ENCODE measurements around the gene MPST. TPM values are rescaled to one million over a fixed set of nuclear protein-coding genes. Genes with fewer than 3 reads are reported as not detected.

Gene MPST
- total and polyA plus RNA-seq, 7 experiments from 2014 or later = 0.51 to 22.3 (median 1.1) TPM

DNA sequence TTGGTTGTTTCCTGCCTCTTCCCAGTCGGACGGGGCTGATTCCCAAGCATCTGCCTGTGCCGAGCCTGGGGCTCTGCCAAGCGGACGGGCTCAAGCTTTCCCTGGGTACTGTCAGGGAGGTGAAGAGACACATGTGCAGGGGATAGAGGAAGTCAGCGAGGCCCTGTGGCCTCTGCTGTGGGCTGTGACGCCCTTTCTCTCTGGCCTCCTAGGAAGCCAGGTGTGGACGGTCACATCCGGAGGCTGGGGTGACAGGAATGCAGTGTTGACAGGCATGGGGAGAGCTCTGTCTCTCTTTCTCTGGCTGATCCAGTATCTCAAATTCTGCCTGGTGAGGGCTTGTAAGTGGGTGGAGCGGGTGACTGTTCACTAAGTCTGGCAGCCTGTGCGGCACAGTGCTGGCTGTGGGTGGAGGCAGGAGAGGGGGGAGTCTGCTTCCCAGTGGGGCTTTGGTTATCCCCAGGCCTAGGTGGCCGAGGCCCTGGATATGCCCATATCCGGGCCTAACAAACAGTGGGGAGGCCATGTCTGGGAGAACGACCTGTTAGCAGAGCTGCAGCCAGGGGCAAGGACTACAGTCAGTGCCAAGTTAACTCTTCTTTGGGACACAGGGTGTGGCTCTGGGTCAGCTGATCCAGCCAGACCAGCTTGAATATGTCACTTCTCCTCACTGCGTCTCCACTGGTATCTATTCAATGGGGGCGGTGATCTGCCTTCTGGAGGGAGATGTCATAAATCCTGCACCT lies 33.9 kb downstream of the MPST start:
- H3K4me1 Mint-ChIP-seq = peaks cover 5 to 18% (median 14%) of the 10 kb centered on the region in 7 donors
- CTCF ChIA-PET = interaction anchor here (0.6 kb wide), 1 partner anchor 46 kb away, joined by 3 read pairs; no protein-coding TSS in a partner anchor
- H3K27ac ChIP-seq (ENCODE audit: low read depth, low read length) = no peak overlapping the region
- no peak overlapping the region for H3K27ac Mint-ChIP-seq
- POLR2A ChIA-PET = no interaction called here
- peak overlapping the region in 6 of 10 donors; percentile 22 to 94 (median 82) for H3K4me3 Mint-ChIP-seq
- H3K36me3 Mint-ChIP-seq = peaks cover 0 to 26% (median 0%) of the 10 kb centered on the region in 5 donors
- DNase-seq (no peak), ATAC-seq (no peak)
- intact Hi-C loops (cut with micrococcal nuclease) = no loop called here
- no peak overlapping the region for H3K4me3 ChIP-seq (ENCODE audit: low read length)
- no peaks in the 10 kb centered on the region for H3K27me3 ChIP-seq (ENCODE audit: control insufficient read depth in 2 of 2, insufficient read depth in 2 of 2, low read length in 2 of 2)
- H3K27me3 Mint-ChIP-seq = no peaks in the 10 kb centered on the region
- H3K36me3 ChIP-seq (ENCODE audit: control insufficient read depth in 2 of 3, insufficient read depth in 3 of 3, low read length in 3 of 3) = peaks cover 0 to 40% (median 3%) of the 10 kb centered on the region in 3 experiments
- no peaks in the 10 kb centered on the region for H3K9me3 ChIP-seq (ENCODE audit: control insufficient read depth in 2 of 3, low read length in 3 of 3)
- H3K9me3 Mint-ChIP-seq = no peaks in the 10 kb centered on the region
- peaks cover 0 to 7% of the 10 kb centered on the region in 2 donors for H3K4me1 ChIP-seq (ENCODE audit: control insufficient read depth in 2 of 2, insufficient read depth in 2 of 2, low read length in 2 of 2)

DNA sequence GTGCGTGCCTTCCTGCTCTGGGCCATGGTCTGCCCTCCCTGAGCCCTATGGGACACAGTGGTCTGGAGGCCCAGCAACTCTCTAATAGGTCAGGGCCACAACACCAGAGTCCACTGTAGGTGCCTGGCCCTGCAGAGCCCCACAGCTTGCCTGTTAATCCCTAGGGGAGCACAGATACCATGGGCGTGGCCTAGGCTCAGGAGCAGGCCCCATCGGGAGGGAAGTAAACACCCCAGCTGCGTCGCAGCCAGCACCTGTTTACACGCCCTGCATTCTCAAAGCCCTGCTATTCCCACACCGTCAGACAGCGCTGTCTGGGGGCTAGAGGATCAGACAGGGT lies 34.5 kb downstream of the MPST start:
- Mint-ChIP-seq H3K4me1 (peaks cover 5 to 18% (median 14%) of the 10 kb centered on the region in 7 donors), H3K4me3 (peak overlapping the region in 4 of 10 donors; percentile 22 to 58 (median 29)), H3K27me3 (no peaks in the 10 kb centered on the region), H3K27ac (no peak overlapping the region), H3K36me3 (peaks cover 0 to 26% (median 0%) of the 10 kb centered on the region in 5 donors), H3K9me3 (no peaks in the 10 kb centered on the region)
- ChIA-PET POLR2A (interaction anchor here (0.6 kb wide), 1 partner anchor 96 kb away, joined by 3 read pairs; the partner anchor contains the start of gene IL2RB), CTCF (interaction anchor here (0.6 kb wide), 1 partner anchor 46 kb away, joined by 3 read pairs; no protein-coding TSS in a partner anchor)
- Histone ChIP-seq H3K4me3 (ENCODE audit: low read length) (no peak overlapping the region), H3K36me3 (ENCODE audit: control insufficient read depth in 2 of 3, insufficient read depth in 3 of 3, low read length in 3 of 3) (peaks cover 0 to 46% (median 3%) of the 10 kb centered on the region in 3 experiments), H3K9me3 (ENCODE audit: control insufficient read depth in 2 of 3, low read length in 3 of 3) (no peaks in the 10 kb centered on the region), H3K27me3 (ENCODE audit: control insufficient read depth in 2 of 2, insufficient read depth in 2 of 2, low read length in 2 of 2) (no peaks in the 10 kb centered on the region), H3K4me1 (ENCODE audit: control insufficient read depth in 2 of 2, insufficient read depth in 2 of 2, low read length in 2 of 2) (peaks cover 0 to 7% of the 10 kb centered on the region in 2 donors), H3K27ac (ENCODE audit: low read depth, low read length) (no peak overlapping the region)
- intact Hi-C loops (cut with micrococcal nuclease) = no loop called here
- DNase-seq (no peak), ATAC-seq (no peak)

DNA sequence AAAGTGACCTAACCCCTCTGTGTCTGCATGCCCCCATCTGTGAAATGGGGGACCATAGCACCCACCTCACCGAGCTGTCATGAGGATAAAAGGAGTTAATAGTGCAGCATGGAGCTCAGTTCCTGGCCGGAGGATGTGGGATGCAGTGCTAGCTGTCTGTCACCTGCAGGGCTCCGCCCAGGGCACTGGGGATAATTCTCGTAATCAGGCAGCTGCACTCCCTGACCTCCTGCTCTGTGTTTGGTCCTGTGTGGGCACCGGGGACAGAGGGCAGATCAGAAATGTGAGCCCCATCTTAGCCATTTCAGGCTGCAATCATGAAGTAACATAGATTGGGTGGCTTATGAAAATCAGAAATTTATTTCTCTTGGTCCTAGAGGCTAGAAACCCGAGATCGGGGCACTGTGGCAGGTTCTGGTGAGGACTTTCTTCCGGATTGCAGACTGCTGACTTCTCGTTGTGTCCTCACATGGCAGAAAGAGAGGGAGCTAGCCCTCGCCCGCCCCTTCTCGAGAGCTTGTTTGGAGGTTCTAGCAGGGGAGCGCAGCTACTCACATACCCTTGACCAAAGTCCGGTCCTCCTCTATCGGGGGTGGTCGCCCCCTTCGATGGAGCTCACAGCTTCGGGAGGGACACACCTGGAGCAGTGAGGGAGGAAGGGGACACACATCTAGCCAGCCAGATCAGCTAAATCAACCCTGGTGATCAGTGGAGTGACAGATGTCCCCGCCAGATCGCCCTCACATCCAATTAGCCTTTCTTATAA lies 35.2 kb downstream of the MPST start:
- Mint-ChIP-seq H3K9me3 (no peaks in the 10 kb centered on the region), H3K27me3 (no peaks in the 10 kb centered on the region), H3K36me3 (peaks cover 0 to 26% (median 0%) of the 10 kb centered on the region in 5 donors), H3K4me1 (peaks cover 5 to 18% (median 14%) of the 10 kb centered on the region in 7 donors), H3K4me3 (peak overlapping the region in 1 of 10 donors; percentile 63), H3K27ac (no peak overlapping the region)
- ChIA-PET CTCF (no interaction called here), POLR2A (interaction anchor here (0.6 kb wide), 1 partner anchor 95 kb away, joined by 3 read pairs; the partner anchor contains the start of gene IL2RB)
- H3K4me3 ChIP-seq (ENCODE audit: low read length) = no peak overlapping the region
- intact Hi-C loops (cut with micrococcal nuclease) = no loop called here
- H3K4me1 ChIP-seq (ENCODE audit: control insufficient read depth in 2 of 2, insufficient read depth in 2 of 2, low read length in 2 of 2) = peaks cover 0 to 7% of the 10 kb centered on the region in 2 donors
- ATAC-seq (no peak), DNase-seq (no peak)
- no peaks in the 10 kb centered on the region for H3K27me3 ChIP-seq (ENCODE audit: control insufficient read depth in 2 of 2, insufficient read depth in 2 of 2, low read length in 2 of 2)
- peaks cover 0 to 53% (median 3%) of the 10 kb centered on the region in 3 experiments for H3K36me3 ChIP-seq (ENCODE audit: control insufficient read depth in 2 of 3, insufficient read depth in 3 of 3, low read length in 3 of 3)
- no peaks in the 10 kb centered on the region for H3K9me3 ChIP-seq (ENCODE audit: control insufficient read depth in 2 of 3, low read length in 3 of 3)
- no peak overlapping the region for H3K27ac ChIP-seq (ENCODE audit: low read depth, low read length)

DNA sequence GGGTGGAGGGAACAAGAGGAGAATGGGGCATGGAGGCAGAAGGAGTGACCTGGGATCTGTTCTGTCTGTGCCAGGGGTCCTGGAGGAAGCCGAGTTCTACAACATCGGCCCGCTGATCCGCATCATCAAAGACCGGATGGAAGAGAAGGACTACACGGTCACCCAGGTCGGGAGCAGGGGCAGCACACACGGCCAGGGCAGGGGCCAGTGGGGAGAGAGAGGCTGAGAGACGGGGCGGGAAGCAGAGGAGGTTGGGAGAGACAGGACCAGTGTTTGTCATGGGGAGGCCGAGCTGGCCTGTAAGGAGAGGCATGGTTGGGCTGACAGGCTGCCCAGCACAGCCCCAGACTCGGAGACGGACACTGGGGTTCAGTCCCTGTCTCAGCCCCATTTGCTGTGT lies 36.7 kb downstream of the MPST start:
- H3K36me3 Mint-ChIP-seq = peaks cover 0 to 26% (median 0%) of the 10 kb centered on the region in 5 donors
- DNase-seq = no peak
- CTCF ChIA-PET = no interaction called here

DNA sequence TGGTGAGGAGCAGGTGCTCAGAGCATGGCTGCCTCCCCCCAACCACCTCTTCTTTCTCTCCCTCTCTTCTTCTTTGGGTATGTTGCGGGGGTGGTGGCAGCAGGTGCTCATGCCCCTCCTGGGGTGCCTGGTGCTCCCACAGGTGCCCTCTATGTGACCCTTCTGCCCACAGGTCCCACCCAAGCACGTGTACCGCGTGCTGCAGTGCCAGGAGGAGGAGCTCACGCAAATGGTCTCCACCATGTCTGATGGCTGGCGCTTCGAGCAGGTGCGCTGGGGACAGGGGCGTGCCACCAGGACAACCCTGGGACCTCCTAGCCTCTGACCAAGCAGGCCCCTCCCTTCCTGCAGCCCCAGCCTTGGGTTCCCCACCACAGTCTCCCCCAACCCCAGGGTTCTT lies 37.7 kb downstream of the MPST start:
- H3K36me3 ChIP-seq (ENCODE audit: control insufficient read depth in 2 of 3, insufficient read depth in 3 of 3, low read length in 3 of 3) = peaks cover 0 to 69% (median 3%) of the 10 kb centered on the region in 3 experiments
- peaks cover 0 to 6% of the 10 kb centered on the region in 2 donors for H3K4me1 ChIP-seq (ENCODE audit: control insufficient read depth in 2 of 2, insufficient read depth in 2 of 2, low read length in 2 of 2)
- no peak overlapping the region for H3K4me3 ChIP-seq (ENCODE audit: low read length)
- Mint-ChIP-seq H3K36me3 (peaks cover 0 to 26% (median 0%) of the 10 kb centered on the region in 5 donors), H3K27ac (no peak overlapping the region), H3K9me3 (no peaks in the 10 kb centered on the region), H3K27me3 (no peaks in the 10 kb centered on the region), H3K4me1 (peaks cover 4 to 24% (median 9%) of the 10 kb centered on the region in 7 donors), H3K4me3 (no peak overlapping the region)
- DNase-seq = no peak
- no peaks in the 10 kb centered on the region for H3K9me3 ChIP-seq (ENCODE audit: control insufficient read depth in 2 of 3, low read length in 3 of 3)
- no peak for ATAC-seq
- no peaks in the 10 kb centered on the region for H3K27me3 ChIP-seq (ENCODE audit: control insufficient read depth in 2 of 2, insufficient read depth in 2 of 2, low read length in 2 of 2)
- no peak overlapping the region for H3K27ac ChIP-seq (ENCODE audit: low read depth, low read length)
- CTCF ChIA-PET = no interaction called here
- intact Hi-C loops (cut with micrococcal nuclease) = no loop called here
- POLR2A ChIA-PET = no interaction called here

More for the DNA sequence above, 36.7 kb downstream of the MPST start:
- Histone ChIP-seq H3K27ac (ENCODE audit: low read depth, low read length) (no peak overlapping the region), H3K4me1 (ENCODE audit: control insufficient read depth in 2 of 2, insufficient read depth in 2 of 2, low read length in 2 of 2) (peaks cover 0 to 7% of the 10 kb centered on the region in 2 donors), H3K27me3 (ENCODE audit: control insufficient read depth in 2 of 2, insufficient read depth in 2 of 2, low read length in 2 of 2) (no peaks in the 10 kb centered on the region), H3K36me3 (ENCODE audit: control insufficient read depth in 2 of 3, insufficient read depth in 3 of 3, low read length in 3 of 3) (peaks cover 0 to 68% (median 3%) of the 10 kb centered on the region in 3 experiments), H3K9me3 (ENCODE audit: control insufficient read depth in 2 of 3, low read length in 3 of 3) (no peaks in the 10 kb centered on the region), H3K4me3 (ENCODE audit: low read length) (no peak overlapping the region)
- H3K27me3 Mint-ChIP-seq = no peaks in the 10 kb centered on the region
- ATAC-seq = no peak
- H3K9me3 Mint-ChIP-seq = no peaks in the 10 kb centered on the region
- POLR2A ChIA-PET = no interaction called here
- H3K4me1 Mint-ChIP-seq = peaks cover 5 to 26% (median 10%) of the 10 kb centered on the region in 7 donors
- no peak overlapping the region for H3K27ac Mint-ChIP-seq
- intact Hi-C loops (cut with micrococcal nuclease) = no loop called here
- H3K4me3 Mint-ChIP-seq = no peak overlapping the region

DNA sequence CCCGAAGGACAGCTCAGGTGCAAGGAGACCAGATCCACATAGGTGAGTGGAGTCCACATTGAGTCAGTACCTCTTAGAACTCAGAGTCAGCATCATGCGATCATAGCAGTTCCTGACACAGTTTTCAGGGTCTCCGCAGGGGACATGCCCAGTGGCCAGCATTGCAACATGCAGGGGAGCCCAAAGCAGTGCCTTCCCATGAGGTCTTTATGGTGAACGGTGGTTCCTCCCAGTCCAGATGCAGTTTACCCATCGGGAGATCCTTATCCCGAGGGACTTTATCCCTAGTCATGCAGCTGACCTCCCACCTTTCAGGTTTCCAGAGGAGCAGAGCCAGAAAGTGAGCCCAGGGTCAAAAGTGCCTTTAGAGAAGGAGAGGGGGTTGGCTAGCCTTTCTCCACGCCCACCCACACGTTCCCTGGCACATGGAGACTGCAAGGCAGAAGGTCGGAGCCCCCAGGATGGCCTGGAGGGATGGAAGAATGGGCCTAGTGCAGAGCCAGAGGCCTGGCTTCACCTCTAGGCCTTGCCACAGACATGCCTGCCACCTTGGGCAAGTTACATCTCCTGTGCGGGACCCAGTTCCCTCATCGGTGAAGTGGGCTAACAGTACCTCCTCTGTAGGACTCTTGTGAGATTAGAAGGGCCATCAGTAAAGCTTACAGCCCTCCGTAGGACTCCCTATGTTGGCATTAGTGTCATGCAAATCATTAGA lies 38.4 kb downstream of the MPST start:
- Histone ChIP-seq H3K27ac (ENCODE audit: low read depth, low read length) (no peak overlapping the region), H3K27me3 (ENCODE audit: control insufficient read depth in 2 of 2, insufficient read depth in 2 of 2, low read length in 2 of 2) (no peaks in the 10 kb centered on the region), H3K4me1 (ENCODE audit: control insufficient read depth in 2 of 2, insufficient read depth in 2 of 2, low read length in 2 of 2) (no peaks in the 10 kb centered on the region), H3K36me3 (ENCODE audit: control insufficient read depth in 2 of 3, insufficient read depth in 3 of 3, low read length in 3 of 3) (peaks cover 0 to 69% (median 3%) of the 10 kb centered on the region in 3 experiments), H3K9me3 (ENCODE audit: control insufficient read depth in 2 of 3, low read length in 3 of 3) (no peaks in the 10 kb centered on the region), H3K4me3 (ENCODE audit: low read length) (no peak overlapping the region)
- Mint-ChIP-seq H3K27ac (no peak overlapping the region), H3K9me3 (no peaks in the 10 kb centered on the region), H3K4me1 (peaks cover under 1 to 19% (median 4%) of the 10 kb centered on the region in 7 donors), H3K4me3 (no peak overlapping the region), H3K36me3 (peaks cover 0 to 26% (median 0%) of the 10 kb centered on the region in 5 donors), H3K27me3 (no peaks in the 10 kb centered on the region)
- ATAC-seq (no peak), DNase-seq (no peak)
- ChIA-PET CTCF (no interaction called here), POLR2A (no interaction called here)
- intact Hi-C loops (cut with micrococcal nuclease) = no loop called here

Data from naive thymus-derived CD4-positive, alpha-beta T cell (primary cell).